IMR-90 (cell line): Measurements from ENCODE around the gene ADAMTS3. TPM values are rescaled to one million over a fixed set of nuclear protein-coding genes. Genes with fewer than 3 reads are reported as not detected.

Experiments
- ATAC-seq: fragments of 200-7000 bp; cut with Tn5 transposase; 2 replicates; pipeline ENCODE4 v1.9.1; 2020; ENCODE audit warnings: low read depth, mild to moderate bottlenecking, moderate library complexity
- BruUV-seq: library from RNA; stranded (reverse); fragments of 400-500 nt; replicated peaks from 2 replicates; lab custom pipeline; 2021; lab: Mats Ljungman, UMichigan
- CTCF ChIA-PET: fragments of 300-600 bp; formaldehyde crosslinking; extraction: SDS; loops from one replicate; lab custom pipeline; 2021; ENCODE audit warnings: antibody characterized with exemption; lab: Yijun Ruan, JAX
- POLR2A ChIA-PET: fragments of 300-600 bp; sonication (Branson Sonifier 250); formaldehyde crosslinking; loops from one replicate; lab custom pipeline; 2022; ENCODE audit warnings: antibody characterized with exemption; ENCODE audit not compliant: unreplicated experiment; lab: Charles Lee
- DNase-seq: peaks from one replicate; pipeline ENCODE4 v3.0.0; 2013
- H2AFZ ChIP-seq: replicated peaks from 2 replicates; pipeline ENCODE3; 2013; ENCODE audit warnings: low read length, mild to moderate bottlenecking; ENCODE audit not compliant: poor library complexity
- H2AK5ac ChIP-seq: 2 replicates; pipeline ENCODE4 v1.6.1; 2013; ENCODE audit warnings: low read depth, low read length, inconsistent platforms
- H2AK9ac ChIP-seq: replicated peaks from 2 replicates; pipeline ENCODE3; 2013; ENCODE audit warnings: mild to moderate bottlenecking, low read depth, low read length, moderate library complexity; ENCODE audit not compliant: poor library complexity
- H2BK120ac ChIP-seq: 2 replicates; pipeline ENCODE4 v1.6.1; 2013; ENCODE audit warnings: low read depth, low read length, inconsistent platforms
- H2BK15ac ChIP-seq: 3 replicates; pipeline ENCODE4 v1.6.1; 2013; ENCODE audit warnings: low read depth, low read length, inconsistent platforms
- H2BK20ac ChIP-seq: 2 replicates; pipeline ENCODE4 v1.6.1; 2013; ENCODE audit warnings: low read depth, mild to moderate bottlenecking, inconsistent platforms, low read length, moderate library complexity
- H2BK5ac ChIP-seq: 2 replicates; pipeline ENCODE4 v1.6.1; 2013; ENCODE audit warnings: mild to moderate bottlenecking, low read depth, low read length, inconsistent platforms; ENCODE audit not compliant: poor library complexity, severe bottlenecking
- H3K14ac ChIP-seq: replicated peaks from 2 replicates; pipeline ENCODE4 v1.6.1; 2013; ENCODE audit warnings: low read depth, low read length, inconsistent platforms
- H3K18ac ChIP-seq: 2 replicates; pipeline ENCODE4 v1.6.1; 2013; ENCODE audit warnings: low read depth, low read length, control low read depth
- H3K23ac ChIP-seq: 2 replicates; pipeline ENCODE4 v1.6.1; 2013; ENCODE audit warnings: low read depth, low read length, inconsistent platforms
- H3K27ac ChIP-seq: 2 replicates; pipeline ENCODE4 v1.5.1; 2013; ENCODE audit warnings: mild to moderate bottlenecking, control low read depth, low read length; ENCODE audit not compliant: insufficient read depth
- H3K27me3 ChIP-seq: 2 replicates; pipeline ENCODE4 v1.6.1; 2013; ENCODE audit warnings: low read length; ENCODE audit not compliant: control insufficient read depth, insufficient read depth
- H3K36me3 ChIP-seq: 2 replicates; pipeline ENCODE4 v1.6.1; 2013; ENCODE audit warnings: low read length, mixed read lengths; ENCODE audit not compliant: control insufficient read depth, insufficient read depth
- H3K4ac ChIP-seq: 2 replicates; pipeline ENCODE4 v1.6.1; 2013; ENCODE audit warnings: low read depth, low read length, inconsistent platforms
- H3K4me1 ChIP-seq: 2 replicates; pipeline ENCODE4 v1.6.1; 2013; ENCODE audit warnings: low read length, mixed read lengths; ENCODE audit not compliant: control insufficient read depth, insufficient read depth
- H3K4me2 ChIP-seq: 2 replicates; pipeline ENCODE4 v1.6.1; 2013; ENCODE audit warnings: low read depth, mild to moderate bottlenecking, control low read depth, low read length, moderate library complexity
- H3K4me3 ChIP-seq: 2 replicates; pipeline ENCODE4 v1.5.1; 2013; ENCODE audit warnings: low read depth, mild to moderate bottlenecking, control low read depth, low read length, moderate library complexity; ENCODE audit not compliant: insufficient read depth
- H3K56ac ChIP-seq: 2 replicates; pipeline ENCODE4 v1.6.1; 2013; ENCODE audit warnings: low read length, inconsistent platforms; ENCODE audit not compliant: insufficient read depth; ENCODE audit errors: extremely low read depth
- H3K79me1 ChIP-seq, 2 experiments: 2 replicates each; pipeline ENCODE4 v1.6.1; 2013; ENCODE audit warnings: low read length in 2 of 2, inconsistent platforms in 1 of 2, low read depth in 1 of 2
- H3K9ac ChIP-seq: 2 replicates; pipeline ENCODE4 v1.6.1; 2013; ENCODE audit warnings: low read depth, low read length, control low read depth
- H3K9me1 ChIP-seq: 2 replicates; pipeline ENCODE4 v1.6.1; 2013; ENCODE audit warnings: low read length, inconsistent platforms; ENCODE audit not compliant: insufficient read depth
- H3K9me3 ChIP-seq: 2 replicates; pipeline ENCODE4 v1.6.1; 2013; ENCODE audit warnings: low read length; ENCODE audit not compliant: control insufficient read depth, insufficient read depth
- H4K20me1 ChIP-seq: 2 replicates; pipeline ENCODE4 v1.6.1; 2013; ENCODE audit warnings: low read length, inconsistent platforms; ENCODE audit not compliant: insufficient read depth
- H4K5ac ChIP-seq: 2 replicates; pipeline ENCODE4 v1.6.1; 2013; ENCODE audit warnings: mild to moderate bottlenecking, low read depth, low read length, control low read depth
- H4K8ac ChIP-seq, 2 experiments: 2 replicates each; pipeline ENCODE4 v1.6.1; 2013; ENCODE audit warnings: low read depth in 2 of 2, low read length in 2 of 2, control low read depth in 1 of 2, inconsistent platforms in 1 of 2
- H4K91ac ChIP-seq: 2 replicates; pipeline ENCODE4 v1.6.1; 2013; ENCODE audit warnings: low read depth, low read length, inconsistent platforms; ENCODE audit not compliant: insufficient read depth
- BHLHE40 ChIP-seq: fragments of 150-350 bp; IDR thresholded peaks from 2 replicates; pipeline ENCODE4 v1.6.1; 2016; ENCODE audit warnings: mild to moderate bottlenecking, low read depth, low read length
- CEBPB ChIP-seq: IDR thresholded peaks from 2 replicates; pipeline ENCODE4 v1.6.1; 2012; ENCODE audit warnings: low read depth, low read length, improper control_type of control experiment
- CHD1 ChIP-seq: IDR thresholded peaks from 2 replicates; pipeline ENCODE4 v1.6.1; 2012; ENCODE audit warnings: low read depth, low read length, improper control_type of control experiment
- ELK1 ChIP-seq: fragments of 150-350 bp; IDR thresholded peaks from 2 replicates; pipeline ENCODE4 v1.6.1; 2016; ENCODE audit warnings: low read depth, mild to moderate bottlenecking, low read length, moderate library complexity, borderline replicate concordance
- FOS ChIP-seq: fragments of 150-350 bp; IDR thresholded peaks from 2 replicates; pipeline ENCODE4 v1.6.1; 2016; ENCODE audit warnings: low read depth, low read length
- MAFK ChIP-seq: IDR thresholded peaks from 2 replicates; pipeline ENCODE4 v1.6.1; 2012; ENCODE audit warnings: low read depth, low read length, improper control_type of control experiment
- MAZ ChIP-seq: IDR thresholded peaks from 2 replicates; pipeline ENCODE4 v1.6.1; 2012; ENCODE audit warnings: low read depth, mild to moderate bottlenecking, low read length, improper control_type of control experiment, moderate library complexity, borderline replicate concordance
- MXI1 ChIP-seq: IDR thresholded peaks from 2 replicates; pipeline ENCODE4 v1.6.1; 2012; ENCODE audit warnings: low read depth, mild to moderate bottlenecking, low read length, moderate library complexity, borderline replicate concordance
- NFE2L2 ChIP-seq: fragments of 150-350 bp; IDR thresholded peaks from 2 replicates; pipeline ENCODE4 v1.6.1; 2016; ENCODE audit warnings: low read depth, mild to moderate bottlenecking, low read length
- POLR2A ChIP-seq: IDR thresholded peaks from 2 replicates; pipeline ENCODE4 v1.6.1; 2012; ENCODE audit warnings: mild to moderate bottlenecking, low read depth, low read length
- RAD21 ChIP-seq: IDR thresholded peaks from 2 replicates; pipeline ENCODE4 v1.6.1; 2012; ENCODE audit warnings: low read length, improper control_type of control experiment
- RCOR1 ChIP-seq: IDR thresholded peaks from 2 replicates; pipeline ENCODE4 v1.6.1; 2012; ENCODE audit warnings: mild to moderate bottlenecking, low read length, improper control_type of control experiment; ENCODE audit not compliant: insufficient replicate concordance
- RFX5 ChIP-seq: IDR thresholded peaks from 2 replicates; pipeline ENCODE4 v1.8.0; 2012; ENCODE audit warnings: low read depth, mild to moderate bottlenecking, low read length, moderate library complexity
- SMC3 ChIP-seq: fragments of 150-350 bp; IDR thresholded peaks from 2 replicates; pipeline ENCODE4 v1.6.1; 2016; ENCODE audit warnings: low read depth, mild to moderate bottlenecking, antibody characterized with exemption, low read length, moderate library complexity
- WGBS, 2 experiments: methylation state at CpG; one replicate each; pipeline versions ENCODE4 v1.1.5 to v1.1.7; 2013; ENCODE audit warnings: missing lambda C conversion rate in 2 of 2; ENCODE audit not compliant: insufficient read length in 1 of 2; ENCODE audit errors: extremely low coverage in 2 of 2; 5-methylcytosine and 5-hydroxymethylcytosine counted together
- dilution Hi-C: fragments of 300-500 bp; cut with HindIII; formaldehyde crosslinking; loops from one replicate; pipeline ENCODE4 v1.14.3; 2018; ENCODE audit warnings: low sequenced_read_pairs; ENCODE audit not compliant: unreplicated experiment
- in situ Hi-C: fragments of 300-500 bp; cut with MboI; formaldehyde crosslinking; loops from 3 replicates; pipeline ENCODE4 v1.14.3; 2019; ENCODE audit warnings: low sequenced_read_pairs, inconsistent platforms, mixed read lengths
- intact Hi-C: fragments of 100-400 bp; cut with micrococcal nuclease; formaldehyde crosslinking; loops from 2 replicates; pipeline ENCODE4 v1.10.0; 2022
- polyA plus RNA-seq, 3 experiments: library from polyadenylated mRNA; depleted of rRNA; stranded (reverse); fragments of >200 nt; gene quantifications; 2 replicates each; pipeline ENCODE4 v1.2.3, GENCODE V29; 2012; ENCODE audit warnings: low replicate concordance in 1 of 3
- total RNA-seq: library from RNA; depleted of rRNA; stranded (reverse); fragments of >200 nt; gene quantifications from 2 replicates; pipeline ENCODE4 v1.2.3, GENCODE V29; 2012
- TF ChIP-seq, protein P1 (sequence below): conservative IDR thresholded peaks from 2 replicates; pipeline ENCODE4 v1.5.1; 2012; ENCODE audit warnings: mild to moderate bottlenecking, low read depth, low read length, improper control_type of control experiment
- TF ChIP-seq, protein P2 (sequence below): fragments of 150-350 bp; IDR thresholded peaks from 2 replicates; pipeline ENCODE4 v1.6.1; 2017; ENCODE audit warnings: mild to moderate bottlenecking, antibody characterized with exemption, low read length, low read depth

Gene ADAMTS3
- total and polyA plus RNA-seq, 2 of the 4 experiments (the other 2 are of a cell fraction), result 0.68 to 2.9 TPM

DNA sequence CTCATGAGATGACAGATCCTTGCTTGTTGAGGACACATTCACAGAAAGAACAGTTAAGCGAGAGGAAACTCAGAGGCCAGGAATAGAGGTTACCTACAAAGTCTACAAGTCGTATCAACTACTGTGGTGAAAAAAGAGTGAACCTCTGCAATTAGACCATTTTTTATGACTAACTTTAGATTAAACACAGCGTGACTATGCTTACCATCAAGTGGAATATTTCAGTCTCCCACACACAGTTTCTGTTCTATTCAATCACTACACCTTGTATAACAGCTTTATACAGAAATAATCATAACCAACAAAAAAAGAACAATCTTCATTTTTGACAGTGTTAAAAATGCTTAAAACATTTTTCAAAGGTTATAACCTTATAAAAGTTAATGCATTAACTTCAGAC lies 46.6 kb downstream of the ADAMTS3 start:
- Histone ChIP-seq H3K23ac (no peak overlapping the region), H3K4me1 (no peaks in the 10 kb centered on the region), H2AK9ac (no peak overlapping the region), H3K4me2 (no peak overlapping the region), H4K20me1 (no peaks in the 10 kb centered on the region), H3K4ac (no peak overlapping the region), H3K4me3 (no peak overlapping the region), H2AFZ (no peak overlapping the region), H2BK120ac (no peak overlapping the region), H3K9me1 (no peaks in the 10 kb centered on the region), H4K8ac (no peak overlapping the region), H2AK5ac (no peak overlapping the region), H3K9ac (no peak overlapping the region), H3K79me1 (no peaks in the 10 kb centered on the region), H2BK15ac (no peak overlapping the region), H3K18ac (no peak overlapping the region), H3K14ac (no peak overlapping the region), H3K27me3 (no peaks in the 10 kb centered on the region), H3K27ac (no peak overlapping the region), H4K5ac (no peak overlapping the region), H3K36me3 (no peaks in the 10 kb centered on the region), H4K91ac (no peak overlapping the region), H2BK20ac (no peak overlapping the region), H2BK5ac (no peak overlapping the region), H3K9me3 (no peaks in the 10 kb centered on the region), H3K56ac (no peak overlapping the region)
- dilution Hi-C loops, result no loop called here
- TF ChIP-seq NFE2L2 (no peak), FOS (no peak), SMC3 (no peak), BHLHE40 (no peak), MXI1 (no peak), MAZ (no peak), RFX5 (no peak), POLR2A (no peak), CHD1 (no peak), CEBPB (no peak), ELK1 (no peak), RAD21 (no peak), MAFK (no peak), RCOR1 (no peak)
- TF ChIP-seq, protein P1, sequence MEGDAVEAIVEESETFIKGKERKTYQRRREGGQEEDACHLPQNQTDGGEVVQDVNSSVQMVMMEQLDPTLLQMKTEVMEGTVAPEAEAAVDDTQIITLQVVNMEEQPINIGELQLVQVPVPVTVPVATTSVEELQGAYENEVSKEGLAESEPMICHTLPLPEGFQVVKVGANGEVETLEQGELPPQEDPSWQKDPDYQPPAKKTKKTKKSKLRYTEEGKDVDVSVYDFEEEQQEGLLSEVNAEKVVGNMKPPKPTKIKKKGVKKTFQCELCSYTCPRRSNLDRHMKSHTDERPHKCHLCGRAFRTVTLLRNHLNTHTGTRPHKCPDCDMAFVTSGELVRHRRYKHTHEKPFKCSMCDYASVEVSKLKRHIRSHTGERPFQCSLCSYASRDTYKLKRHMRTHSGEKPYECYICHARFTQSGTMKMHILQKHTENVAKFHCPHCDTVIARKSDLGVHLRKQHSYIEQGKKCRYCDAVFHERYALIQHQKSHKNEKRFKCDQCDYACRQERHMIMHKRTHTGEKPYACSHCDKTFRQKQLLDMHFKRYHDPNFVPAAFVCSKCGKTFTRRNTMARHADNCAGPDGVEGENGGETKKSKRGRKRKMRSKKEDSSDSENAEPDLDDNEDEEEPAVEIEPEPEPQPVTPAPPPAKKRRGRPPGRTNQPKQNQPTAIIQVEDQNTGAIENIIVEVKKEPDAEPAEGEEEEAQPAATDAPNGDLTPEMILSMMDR, result no peak
- TF ChIP-seq, protein P2, sequence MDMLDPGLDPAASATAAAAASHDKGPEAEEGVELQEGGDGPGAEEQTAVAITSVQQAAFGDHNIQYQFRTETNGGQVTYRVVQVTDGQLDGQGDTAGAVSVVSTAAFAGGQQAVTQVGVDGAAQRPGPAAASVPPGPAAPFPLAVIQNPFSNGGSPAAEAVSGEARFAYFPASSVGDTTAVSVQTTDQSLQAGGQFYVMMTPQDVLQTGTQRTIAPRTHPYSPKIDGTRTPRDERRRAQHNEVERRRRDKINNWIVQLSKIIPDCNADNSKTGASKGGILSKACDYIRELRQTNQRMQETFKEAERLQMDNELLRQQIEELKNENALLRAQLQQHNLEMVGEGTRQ, result no peak
- BruUV-seq, result no TSS peak
- POLR2A ChIA-PET, result no interaction called here
- in situ Hi-C loops, result no loop called here
- intact Hi-C loops, result no loop called here
- no CpG with 5 or more reads among the region's 3 CpGs for WGBS, 2 experiments
- DNase-seq, result no peak
- CTCF ChIA-PET, result no interaction called here
- no peak for ATAC-seq
